Heart left ventricle (tissue), 13 donors: ENCODE data around the gene CADPS2.

ENCODE experiments used
- CTCF ChIP-seq, 12 donors: fragments of 200-600 bp; sonication (generic) in 4 of 12; IDR thresholded peaks; one replicate each; pipeline versions ENCODE4 v1.5.0 to v1.8.0; 2018 to 2022; ENCODE audit warnings: antibody characterized with exemption in 12 of 12, mild to moderate bottlenecking in 5 of 12
- POLR2A ChIP-seq, 2 donors: fragments of 450-650 bp; IDR thresholded peaks; one replicate each; pipeline ENCODE4 v1.6.1; 2017; ENCODE audit warnings: antibody characterized with exemption in 2 of 2, mild to moderate bottlenecking in 2 of 2, moderate library complexity in 2 of 2
- donor health status: ischemic (EF 13 %, LVEDD 7.1; RV severe dilation, severe dysfunction).
- donor health status: DM: no; HTN: yes; CAD: no.
- donor health status: DM: no; HTN: no; CAD: no.
- donor health status: ischemic (EF 25% LVEDD 6.9; RV normal size, moderate dysfunction).
- donor health status: ischemic (EF 25% LVEDD 5.7; RV mildly dilated, moderate dysfunction).
- donor health status: ischemic (EF 35%, LVEDD 5.7; RV mildly dilated, moderate dysfunction).
- donor health status: nonischemic (EF 11% LVEDD 7.7; RV severe dilation, severe dysfunction).
- donor health status: DM: yes; HTN: yes; CAD: no.
- donor health status: PGD.
- donor health status: ischemic (EF 29% LVEDD 5.4; RV normal size, mild dysfunction).
- donor health status: nonischemic (EF 23%, LVEDD 6.1; RV moderate dilation, normal function).

DNA sequence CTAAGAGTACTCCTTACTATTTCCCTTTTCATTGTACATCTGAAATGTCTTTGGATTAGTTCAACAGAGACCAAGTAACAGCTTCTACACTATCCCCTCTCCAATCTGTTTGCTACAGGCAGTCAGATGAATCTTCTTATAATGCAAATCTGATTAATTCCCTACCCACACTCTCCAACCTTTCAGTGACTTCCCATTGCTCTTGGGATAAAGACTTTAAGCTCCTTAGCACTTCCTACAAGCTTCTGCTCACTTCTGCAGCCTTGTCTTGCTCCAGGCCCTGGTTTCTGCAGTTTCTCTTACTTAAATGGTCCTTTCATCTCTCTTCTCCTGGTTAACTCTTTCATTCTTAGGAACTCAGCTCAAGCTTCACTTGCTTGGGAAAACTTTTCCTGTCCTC lies 516.5 kb downstream of the CADPS2 start:
- TF ChIP-seq POLR2A (IDR thresholded peaks at IDR 0.05) (no peak), CTCF (IDR thresholded peaks at IDR 0.05) (no peak)
